HCEC 1CT (cell line): ENCODE data around the gene GPANK1.

Experiments
- DNase-seq: peaks from one replicate; pipeline ENCODE4 v3.0.0-alpha.2; 2017

The GPANK1 gene

GRCh38 chr6:31614684-31615578, 49.9 kb downstream of the GPANK1 start, which contains the start of gene AIF1:
TSS of gene AIF1 (plus strand) at chr6:31615234. CDS start at chr6:31615330, 96 bp downstream.
- DNase-seq: no peak

GRCh38 chr6:31614075-31614619, 50.6 kb downstream of the GPANK1 start:
- no peak for DNase-seq
